HepG2 (cell line): Measurements from ENCODE around the gene WDR54. TPM values are rescaled to one million over a fixed set of nuclear protein-coding genes. Genes with fewer than 3 reads are reported as not detected.

Experiments
- ATRX ChIP-seq: sonication (generic); formaldehyde crosslinking; IDR thresholded peaks from 2 replicates; pipeline ENCODE4 v1.4.0; 2020; ENCODE audit warnings: missing genetic modification reagents, borderline replicate concordance
- DNMT1 ChIP-seq: sonication (generic); formaldehyde crosslinking; IDR thresholded peaks from 2 replicates; pipeline ENCODE4 v1.5.1; 2020; ENCODE audit warnings: mild to moderate bottlenecking, missing genetic modification reagents
- HNRNPH1 ChIP-seq: fragments of 200-400 bp; formaldehyde crosslinking; optimal IDR thresholded peaks from 2 replicates; pipeline ENCODE3; 2017; ENCODE audit warnings: mild to moderate bottlenecking, low read depth, low read length
- HOXA7 ChIP-seq: sonication (generic); formaldehyde crosslinking; IDR thresholded peaks from 2 replicates; pipeline ENCODE4 v1.8.1; 2022; ENCODE audit warnings: mild to moderate bottlenecking, missing genetic modification reagents, moderate library complexity
- KLF9 ChIP-seq: IDR thresholded peaks from 2 replicates; pipeline ENCODE4 v1.6.1; 2016; ENCODE audit warnings: low read depth
- NCOR1 ChIP-seq: fragments of 200-600 bp; sonication (generic); IDR thresholded peaks from 2 replicates; pipeline ENCODE4 v1.7.0; 2017; ENCODE audit warnings: antibody characterized with exemption, low read length, borderline replicate concordance
- NFE2 ChIP-seq: sonication (generic); formaldehyde crosslinking; IDR thresholded peaks from 2 replicates; pipeline ENCODE4 v1.4.0; 2020; ENCODE audit warnings: missing genetic modification reagents
- NFIB ChIP-seq: sonication (generic); formaldehyde crosslinking; IDR thresholded peaks from 2 replicates; pipeline ENCODE4 v1.9.0; 2021; ENCODE audit warnings: missing genetic modification reagents, mild to moderate bottlenecking, borderline replicate concordance
- NFYC ChIP-seq: IDR thresholded peaks from 2 replicates; pipeline ENCODE4 v1.6.1; 2016; ENCODE audit warnings: missing genetic modification reagents, missing compliant biosample characterization
- PAX8 ChIP-seq: sonication (generic); formaldehyde crosslinking; IDR thresholded peaks from 2 replicates; pipeline ENCODE4 v1.8.0; 2022; ENCODE audit warnings: mild to moderate bottlenecking, missing genetic modification reagents, borderline replicate concordance
- SMC3 ChIP-seq: IDR thresholded peaks from 2 replicates; pipeline ENCODE4 v1.6.1; 2011; ENCODE audit warnings: low read length, improper control_type of control experiment
- STAG1 ChIP-seq: sonication (generic); formaldehyde crosslinking; IDR thresholded peaks from 2 replicates; pipeline ENCODE4 v1.4.0; 2020; ENCODE audit warnings: missing genetic modification reagents
- THAP11 ChIP-seq: IDR thresholded peaks from 2 replicates; pipeline ENCODE4 v1.6.1; 2016; ENCODE audit warnings: missing biosample characterization, missing genetic modification reagents
- TOPORS ChIP-seq: sonication (generic); formaldehyde crosslinking; IDR thresholded peaks from 2 replicates; pipeline ENCODE4 v1.8.0; 2023; ENCODE audit warnings: mild to moderate bottlenecking, missing genetic modification reagents
- ZNF496 ChIP-seq: sonication (generic); formaldehyde crosslinking; IDR thresholded peaks from 2 replicates; pipeline ENCODE4 v1.8.1; 2023; ENCODE audit warnings: mild to moderate bottlenecking, moderate library complexity, missing genetic modification reagents; ENCODE audit not compliant: insufficient replicate concordance
- ZNF572 ChIP-seq: sonication (generic); formaldehyde crosslinking; IDR thresholded peaks from 2 replicates; pipeline ENCODE4 v1.5.1; 2020; ENCODE audit warnings: mild to moderate bottlenecking, missing genetic modification reagents
- polyA plus RNA-seq, 8 experiments: library from polyadenylated mRNA; depleted of rRNA in 3 of 8; stranded (reverse) in 7 of 8; unstranded in 1 of 8; fragments of >200 nt; fragmentation: Illumina TruSeq in 4 of 8; extraction: Trizol in 4 of 8; gene quantifications; 2 replicates each; pipeline versions ENCODE4 v1.2.1 to v1.2.3, GENCODE V29; 2011 to 2016; ENCODE audit warnings: low read depth in 4 of 8, missing spikeins in 1 of 8, mixed read lengths in 1 of 8; ENCODE audit not compliant: insufficient read depth in 1 of 8
- total RNA-seq, 5 experiments: library from RNA; depleted of rRNA; stranded (reverse); fragments of >200 nt; fragmentation: Illumina TruSeq; extraction: Trizol; gene quantifications; 2 replicates each; pipeline ENCODE4 v1.2.3, GENCODE V29; 2016; ENCODE audit warnings: low read depth in 1 of 5
- TF ChIP-seq, protein P1 (sequence below): sonication (generic); formaldehyde crosslinking; IDR thresholded peaks from 2 replicates; pipeline ENCODE4 v1.8.1; 2022; ENCODE audit warnings: low read depth, mild to moderate bottlenecking, missing genetic modification reagents
- TF ChIP-seq, protein P2 (sequence below): sonication (generic); formaldehyde crosslinking; IDR thresholded peaks from 2 replicates; pipeline ENCODE4 v1.4.0; 2020; ENCODE audit warnings: missing genetic modification reagents
- TF ChIP-seq, protein P3 (sequence below): sonication (generic); formaldehyde crosslinking; IDR thresholded peaks from 2 replicates; pipeline ENCODE4 v1.9.0; 2021; ENCODE audit warnings: missing genetic modification reagents, borderline replicate concordance
- TF ChIP-seq, protein P4 (sequence below): IDR thresholded peaks from 2 replicates; pipeline ENCODE4 v1.6.1; 2018; ENCODE audit warnings: missing genetic modification reagents, mild to moderate bottlenecking, missing compliant biosample characterization
- TF ChIP-seq, protein P5 (sequence below): sonication (generic); formaldehyde crosslinking; IDR thresholded peaks from 2 replicates; pipeline ENCODE4 v1.5.0; 2020; ENCODE audit warnings: missing genetic modification reagents

The WDR54 gene
- total and polyA plus RNA-seq, 2 of the 13 experiments (the other 11 are each of a cell fraction or from before 2014, with no cell fraction given): 2.0 to 17.3 TPM

DNA sequence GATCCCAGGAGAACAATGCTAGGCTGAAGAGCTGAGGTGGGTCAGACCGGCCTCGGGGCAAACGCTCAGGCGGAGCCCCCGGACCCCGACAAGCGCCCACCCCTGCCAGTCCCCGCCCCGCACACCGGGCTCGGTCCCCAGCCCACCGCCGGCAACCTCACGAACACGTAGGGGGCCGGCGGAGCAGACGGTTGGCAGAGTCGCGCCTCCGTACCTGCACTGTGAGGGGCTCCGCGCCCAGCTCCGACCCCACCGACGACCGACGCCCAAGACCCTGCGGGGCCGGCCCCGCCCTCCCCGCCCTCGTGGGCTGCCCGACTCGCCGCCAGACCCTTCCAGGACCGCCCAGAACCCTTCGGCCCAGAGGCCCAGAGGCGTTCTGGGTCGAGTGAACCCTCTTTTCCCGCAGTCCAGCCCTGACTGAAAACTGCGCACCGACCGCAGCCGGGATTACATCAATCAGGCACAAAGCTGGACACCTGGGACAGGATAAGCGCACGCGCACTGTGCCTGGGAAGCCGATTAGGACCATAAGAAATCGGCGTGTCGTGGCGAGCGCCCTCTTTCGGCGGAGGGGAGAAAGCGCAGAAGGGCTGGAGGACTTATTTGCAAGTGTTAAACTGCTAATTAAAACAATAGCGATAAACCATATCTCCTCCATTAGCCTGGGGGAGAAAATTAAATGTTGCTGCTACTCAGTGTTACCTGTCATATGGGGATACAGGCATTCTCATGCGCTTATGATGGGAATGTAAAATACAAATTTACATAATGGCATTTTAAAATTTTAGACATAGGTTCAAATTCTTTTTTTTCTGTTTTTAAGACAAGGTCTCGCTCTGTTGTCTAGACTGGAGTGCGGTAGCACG lies 29.7 kb upstream of the WDR54 start (continued):
- TF ChIP-seq, protein P1, sequence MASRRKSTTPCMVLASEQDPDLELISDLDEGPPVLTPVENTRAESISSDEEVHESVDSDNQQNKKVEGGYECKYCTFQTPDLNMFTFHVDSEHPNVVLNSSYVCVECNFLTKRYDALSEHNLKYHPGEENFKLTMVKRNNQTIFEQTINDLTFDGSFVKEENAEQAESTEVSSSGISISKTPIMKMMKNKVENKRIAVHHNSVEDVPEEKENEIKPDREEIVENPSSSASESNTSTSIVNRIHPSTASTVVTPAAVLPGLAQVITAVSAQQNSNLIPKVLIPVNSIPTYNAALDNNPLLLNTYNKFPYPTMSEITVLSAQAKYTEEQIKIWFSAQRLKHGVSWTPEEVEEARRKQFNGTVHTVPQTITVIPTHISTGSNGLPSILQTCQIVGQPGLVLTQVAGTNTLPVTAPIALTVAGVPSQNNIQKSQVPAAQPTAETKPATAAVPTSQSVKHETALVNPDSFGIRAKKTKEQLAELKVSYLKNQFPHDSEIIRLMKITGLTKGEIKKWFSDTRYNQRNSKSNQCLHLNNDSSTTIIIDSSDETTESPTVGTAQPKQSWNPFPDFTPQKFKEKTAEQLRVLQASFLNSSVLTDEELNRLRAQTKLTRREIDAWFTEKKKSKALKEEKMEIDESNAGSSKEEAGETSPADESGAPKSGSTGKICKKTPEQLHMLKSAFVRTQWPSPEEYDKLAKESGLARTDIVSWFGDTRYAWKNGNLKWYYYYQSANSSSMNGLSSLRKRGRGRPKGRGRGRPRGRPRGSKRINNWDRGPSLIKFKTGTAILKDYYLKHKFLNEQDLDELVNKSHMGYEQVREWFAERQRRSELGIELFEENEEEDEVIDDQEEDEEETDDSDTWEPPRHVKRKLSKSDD (CRISPR knock-in tag): 0 out of 2 replicates have a peak, but pooled peaks have one; percentile 50
- TF ChIP-seq HNRNPH1: no peak
- no peak for TF ChIP-seq HOXA7 (CRISPR knock-in tag)
- TF ChIP-seq, protein P2, sequence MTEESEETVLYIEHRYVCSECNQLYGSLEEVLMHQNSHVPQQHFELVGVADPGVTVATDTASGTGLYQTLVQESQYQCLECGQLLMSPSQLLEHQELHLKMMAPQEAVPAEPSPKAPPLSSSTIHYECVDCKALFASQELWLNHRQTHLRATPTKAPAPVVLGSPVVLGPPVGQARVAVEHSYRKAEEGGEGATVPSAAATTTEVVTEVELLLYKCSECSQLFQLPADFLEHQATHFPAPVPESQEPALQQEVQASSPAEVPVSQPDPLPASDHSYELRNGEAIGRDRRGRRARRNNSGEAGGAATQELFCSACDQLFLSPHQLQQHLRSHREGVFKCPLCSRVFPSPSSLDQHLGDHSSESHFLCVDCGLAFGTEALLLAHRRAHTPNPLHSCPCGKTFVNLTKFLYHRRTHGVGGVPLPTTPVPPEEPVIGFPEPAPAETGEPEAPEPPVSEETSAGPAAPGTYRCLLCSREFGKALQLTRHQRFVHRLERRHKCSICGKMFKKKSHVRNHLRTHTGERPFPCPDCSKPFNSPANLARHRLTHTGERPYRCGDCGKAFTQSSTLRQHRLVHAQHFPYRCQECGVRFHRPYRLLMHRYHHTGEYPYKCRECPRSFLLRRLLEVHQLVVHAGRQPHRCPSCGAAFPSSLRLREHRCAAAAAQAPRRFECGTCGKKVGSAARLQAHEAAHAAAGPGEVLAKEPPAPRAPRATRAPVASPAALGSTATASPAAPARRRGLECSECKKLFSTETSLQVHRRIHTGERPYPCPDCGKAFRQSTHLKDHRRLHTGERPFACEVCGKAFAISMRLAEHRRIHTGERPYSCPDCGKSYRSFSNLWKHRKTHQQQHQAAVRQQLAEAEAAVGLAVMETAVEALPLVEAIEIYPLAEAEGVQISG (CRISPR knock-in tag): peak; percentile 92
- TF ChIP-seq, protein P3, sequence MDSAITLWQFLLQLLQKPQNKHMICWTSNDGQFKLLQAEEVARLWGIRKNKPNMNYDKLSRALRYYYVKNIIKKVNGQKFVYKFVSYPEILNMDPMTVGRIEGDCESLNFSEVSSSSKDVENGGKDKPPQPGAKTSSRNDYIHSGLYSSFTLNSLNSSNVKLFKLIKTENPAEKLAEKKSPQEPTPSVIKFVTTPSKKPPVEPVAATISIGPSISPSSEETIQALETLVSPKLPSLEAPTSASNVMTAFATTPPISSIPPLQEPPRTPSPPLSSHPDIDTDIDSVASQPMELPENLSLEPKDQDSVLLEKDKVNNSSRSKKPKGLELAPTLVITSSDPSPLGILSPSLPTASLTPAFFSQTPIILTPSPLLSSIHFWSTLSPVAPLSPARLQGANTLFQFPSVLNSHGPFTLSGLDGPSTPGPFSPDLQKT (CRISPR knock-in tag): 0 out of 2 replicates have a peak, but pooled peaks have one; percentile 11
- TF ChIP-seq STAG1 (CRISPR knock-in tag): peak; percentile 53
- no peak for TF ChIP-seq DNMT1
- TF ChIP-seq SMC3: peak; percentile 48; the same call in 1 of the 2 replicates
- peak; percentile 48; the same call in 1 of the 2 replicates for TF ChIP-seq NCOR1
- TF ChIP-seq ZNF496: no peak
- TF ChIP-seq, protein P4, sequence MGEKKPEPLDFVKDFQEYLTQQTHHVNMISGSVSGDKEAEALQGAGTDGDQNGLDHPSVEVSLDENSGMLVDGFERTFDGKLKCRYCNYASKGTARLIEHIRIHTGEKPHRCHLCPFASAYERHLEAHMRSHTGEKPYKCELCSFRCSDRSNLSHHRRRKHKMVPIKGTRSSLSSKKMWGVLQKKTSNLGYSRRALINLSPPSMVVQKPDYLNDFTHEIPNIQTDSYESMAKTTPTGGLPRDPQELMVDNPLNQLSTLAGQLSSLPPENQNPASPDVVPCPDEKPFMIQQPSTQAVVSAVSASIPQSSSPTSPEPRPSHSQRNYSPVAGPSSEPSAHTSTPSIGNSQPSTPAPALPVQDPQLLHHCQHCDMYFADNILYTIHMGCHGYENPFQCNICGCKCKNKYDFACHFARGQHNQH: peak; percentile 55
- peak; percentile 64; the same call in 1 of the 2 replicates for TF ChIP-seq TOPORS (CRISPR knock-in tag)
- no peak for TF ChIP-seq ZNF572 (CRISPR knock-in tag)
- no peak for TF ChIP-seq NFE2 (CRISPR knock-in tag)
- TF ChIP-seq PAX8 (CRISPR knock-in tag): no peak
- TF ChIP-seq, protein P5, sequence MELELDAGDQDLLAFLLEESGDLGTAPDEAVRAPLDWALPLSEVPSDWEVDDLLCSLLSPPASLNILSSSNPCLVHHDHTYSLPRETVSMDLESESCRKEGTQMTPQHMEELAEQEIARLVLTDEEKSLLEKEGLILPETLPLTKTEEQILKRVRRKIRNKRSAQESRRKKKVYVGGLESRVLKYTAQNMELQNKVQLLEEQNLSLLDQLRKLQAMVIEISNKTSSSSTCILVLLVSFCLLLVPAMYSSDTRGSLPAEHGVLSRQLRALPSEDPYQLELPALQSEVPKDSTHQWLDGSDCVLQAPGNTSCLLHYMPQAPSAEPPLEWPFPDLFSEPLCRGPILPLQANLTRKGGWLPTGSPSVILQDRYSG: no peak
- TF ChIP-seq NFYC (CRISPR knock-in tag): peak; percentile 22; the same call in 1 of the 2 replicates
- no peak for TF ChIP-seq ATRX
- no peak for TF ChIP-seq KLF9 (CRISPR knock-in tag)
- TF ChIP-seq THAP11 (CRISPR knock-in tag): peak; percentile 89
- no peak for TF ChIP-seq NFIB
